Heart right ventricle (tissue), 16 donors: ENCODE measurements around the gene CT45A6. TPM values are rescaled to one million over a fixed set of nuclear protein-coding genes. Genes with fewer than 3 reads are reported as not detected.
"Not testable (repeated sequence)": the region's sequence is repeated elsewhere in the genome, so short reads cannot be mapped to it uniquely, and the experiment has no call there.

Experiments
- ATAC-seq, 8 donors: fragments of 200-7000 bp; cut with Tn5 transposase; one replicate each; pipeline ENCODE4 v1.9.1; 2020; ENCODE audit warnings: mild to moderate bottlenecking in 8 of 8, moderate library complexity in 8 of 8, moderate number of reproducible peaks in 1 of 8
- DNase-seq, 2 donors: peaks; one replicate each; pipeline ENCODE4 v3.0.0-alpha.2; 2020
- H3K27ac ChIP-seq, 10 donors: fragments of 200-600 bp; sonication (generic) in 2 of 10; one replicate each; pipeline versions ENCODE4 v1.5.0 to v1.8.0; 2020 to 2022; ENCODE audit warnings: mild to moderate bottlenecking in 3 of 10
- H3K27me3 ChIP-seq, 7 donors: fragments of 200-600 bp; one replicate each; pipeline ENCODE4 v1.8.0; 2021 to 2022; ENCODE audit warnings: mild to moderate bottlenecking in 2 of 7
- H3K36me3 ChIP-seq, 9 donors: fragments of 200-600 bp; sonication (generic) in 1 of 9; one replicate each; pipeline versions ENCODE4 v1.5.0 to v1.8.0; 2020 to 2022; ENCODE audit warnings: mild to moderate bottlenecking in 2 of 9
- H3K4me1 ChIP-seq, 9 donors: fragments of 200-600 bp; sonication (generic) in 1 of 9; one replicate each; pipeline versions ENCODE4 v1.5.0 to v1.8.0; 2020 to 2022; ENCODE audit warnings: mild to moderate bottlenecking in 4 of 9
- H3K4me3 ChIP-seq, 10 donors: fragments of 200-600 bp; sonication (generic) in 2 of 10; one replicate each; pipeline versions ENCODE4 v1.5.0 to v1.8.0; 2020 to 2022; ENCODE audit warnings: mild to moderate bottlenecking in 7 of 10, moderate library complexity in 2 of 10
- H3K9me3 ChIP-seq, 11 donors: fragments of 200-600 bp in 10 of 11; sonication (generic) in 2 of 11; one replicate each; pipeline versions ENCODE4 v1.5.0 to v1.8.0; 2013 to 2022; ENCODE audit warnings: mild to moderate bottlenecking in 2 of 11, control low read depth in 1 of 11, moderate library complexity in 1 of 11
- WGBS, 2 donors: extraction: QIAGEN DNeasy Blood & Tissue Kit; methylation state at CpG; one replicate each; pipeline ENCODE4 v1.1.7; 2013; ENCODE audit warnings: inconsistent platforms in 1 of 2; 5-methylcytosine and 5-hydroxymethylcytosine counted together
- intact Hi-C, 10 donors: fragments of 100-400 bp; cut with DNase I; formaldehyde crosslinking; loops; one replicate each; pipeline versions ENCODE4 v1.11.1 to v1.14.2; 2022
- long read RNA-seq, 3 donors: library from polyadenylated mRNA; unstranded; transcript quantifications; one replicate each; pipeline ENCODE4 v2.0.0, GENCODE V29; 2020 to 2021
- polyA plus RNA-seq, 2 donors: library from polyadenylated mRNA; stranded (reverse); fragments of 200-250 nt; gene quantifications; one replicate each; pipeline ENCODE4 v1.2.3, GENCODE V29; 2013
- total RNA-seq, 10 donors: library from RNA; stranded (reverse); fragmentation: NEBNext Ultra II Directional in 3 of 10; extraction: Animal tissue kit (Norgen Biotek cat#: 25700) in 3 of 10; gene quantifications; one replicate each; pipeline versions ENCODE4 v1.2.1 to v1.2.4, GENCODE V29; 2021 to 2023
- donor health status: Arrhythmogenic right ventricular cardiomyopathy.
- donor health status: ischemic (EF 13 %, LVEDD 7.1; RV severe dilation, severe dysfunction).
- donor health status: healthy with polysubstance abuse.
- donor health status: DM: no; HTN: yes; CAD: no.
- donor health status: DM: no; HTN: no; CAD: no.
- donor health status: ischemic (EF 25% LVEDD 6.9; RV normal size, moderate dysfunction).
- donor health status: ischemic (EF 25% LVEDD 5.7; RV mildly dilated, moderate dysfunction).
- donor health status: healthy.
- donor health status: DM: yes; HTN: yes; CAD: no.
- donor health status: Ischemic cardiomyopathy.
- donor health status: ischemic (EF 35%, LVEDD 5.7; RV mildly dilated, moderate dysfunction).
- donor health status: nonischemic (EF 11% LVEDD 7.7; RV severe dilation, severe dysfunction).
- donor health status: DM: yes; HTN: yes; CAD: no.
- donor health status: PGD.
- donor health status: ischemic (EF 29% LVEDD 5.4; RV normal size, mild dysfunction).
- donor health status: nonischemic (EF 23%, LVEDD 6.1; RV moderate dilation, normal function).

The CT45A6 gene, protein sequence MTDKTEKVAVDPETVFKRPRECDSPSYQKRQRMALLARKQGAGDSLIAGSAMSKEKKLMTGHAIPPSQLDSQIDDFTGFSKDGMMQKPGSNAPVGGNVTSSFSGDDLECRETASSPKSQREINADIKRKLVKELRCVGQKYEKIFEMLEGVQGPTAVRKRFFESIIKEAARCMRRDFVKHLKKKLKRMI
- total RNA-seq (not detected), polyA plus RNA-seq (not detected)
- long read RNA-seq, donor 1, result 0 reads
- long read RNA-seq, donor 2, result 0 reads
- long read RNA-seq, donor 3, result 0 reads

DNA sequence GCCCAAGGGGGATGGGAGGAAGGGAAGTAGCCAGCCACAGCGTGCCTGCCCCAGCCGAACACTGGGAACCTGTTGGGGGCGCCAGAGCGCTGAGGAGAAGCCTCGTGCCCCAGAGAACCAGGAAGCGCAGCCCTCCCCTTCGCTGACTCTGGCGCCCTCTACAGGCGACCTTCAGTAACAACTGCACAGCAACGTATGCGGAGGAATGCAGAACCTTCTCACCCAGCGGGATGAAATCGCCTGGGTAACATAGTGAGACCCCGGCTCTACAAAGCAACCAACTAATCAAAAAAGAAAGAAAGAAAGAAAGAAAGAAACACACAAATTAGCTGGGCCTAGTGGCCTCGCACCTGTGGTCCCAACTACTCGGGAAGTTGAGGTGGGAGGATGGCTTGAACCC, at the start of gene CT45A6:
TSS of gene CT45A6 (minus strand) at position 101 of the 400 bp plus-strand sequence. CDS start 3,794 bp downstream, outside the sequence.
- H3K4me1 ChIP-seq, H3K36me3 ChIP-seq, intact Hi-C loops, ATAC-seq, DNase-seq, H3K9me3 ChIP-seq, H3K27me3 ChIP-seq, H3K27ac ChIP-seq, H3K4me3 ChIP-seq: not testable (repeated sequence)
- no CpG with 5 or more reads among the region's 16 CpGs for WGBS, 2 donors

GRCh38 chrX:135837180-135837579, 34.6 kb upstream of the CT45A6 start, which contains the start of gene CT45A7:
Gene CT45A7 (minus strand): TSS chrX:135837280. CDS start chrX:135833533, 3,747 bp downstream.
- H3K36me3 ChIP-seq, intact Hi-C loops, ATAC-seq, H3K27ac ChIP-seq, H3K27me3 ChIP-seq, H3K9me3 ChIP-seq, H3K4me1 ChIP-seq, H3K4me3 ChIP-seq, DNase-seq: not testable (repeated sequence)
- WGBS, 2 donors, result no CpG with 5 or more reads among the region's 17 CpGs

GRCh38 chrX:135819912-135820311, 17.3 kb upstream of the CT45A6 start, which contains the start of gene CT45A2:
Gene CT45A2 (minus strand): TSS chrX:135820012. CDS start chrX:135816265, 3,747 bp downstream.
- intact Hi-C loops, H3K4me3 ChIP-seq, H3K4me1 ChIP-seq, DNase-seq, H3K27ac ChIP-seq, H3K27me3 ChIP-seq, ATAC-seq, H3K9me3 ChIP-seq, H3K36me3 ChIP-seq: not testable (repeated sequence)
- no CpG with 5 or more reads among the region's 17 CpGs for WGBS, 2 donors

DNA sequence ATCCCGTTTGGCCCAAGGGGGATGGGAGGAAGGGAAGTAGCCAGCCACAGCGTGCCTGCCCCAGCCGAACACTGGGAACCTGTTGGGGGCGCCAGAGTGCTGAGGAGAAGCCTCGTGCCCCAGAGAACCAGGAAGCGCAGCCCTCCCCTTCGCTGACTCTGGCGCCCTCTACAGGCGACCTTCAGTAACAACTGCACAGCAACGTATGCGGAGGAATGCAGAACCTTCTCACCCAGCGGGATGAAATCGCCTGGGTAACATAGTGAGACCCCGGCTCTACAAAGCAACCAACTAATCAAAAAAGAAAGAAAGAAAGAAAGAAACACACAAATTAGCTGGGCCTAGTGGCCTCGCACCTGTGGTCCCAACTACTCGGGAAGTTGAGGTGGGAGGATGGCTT, 17.2 kb downstream of the CT45A6 start, which contains the start of gene CT45A5:
TSS of gene CT45A5 (minus strand) at position 101 of the 400 bp plus-strand sequence. CDS start 3,774 bp downstream, outside the sequence.
- intact Hi-C loops, H3K27ac ChIP-seq, H3K4me3 ChIP-seq, DNase-seq, ATAC-seq, H3K4me1 ChIP-seq, H3K36me3 ChIP-seq, H3K27me3 ChIP-seq, H3K9me3 ChIP-seq: not testable (repeated sequence)
- no CpG with 5 or more reads among the region's 16 CpGs for WGBS, 2 donors

DNA sequence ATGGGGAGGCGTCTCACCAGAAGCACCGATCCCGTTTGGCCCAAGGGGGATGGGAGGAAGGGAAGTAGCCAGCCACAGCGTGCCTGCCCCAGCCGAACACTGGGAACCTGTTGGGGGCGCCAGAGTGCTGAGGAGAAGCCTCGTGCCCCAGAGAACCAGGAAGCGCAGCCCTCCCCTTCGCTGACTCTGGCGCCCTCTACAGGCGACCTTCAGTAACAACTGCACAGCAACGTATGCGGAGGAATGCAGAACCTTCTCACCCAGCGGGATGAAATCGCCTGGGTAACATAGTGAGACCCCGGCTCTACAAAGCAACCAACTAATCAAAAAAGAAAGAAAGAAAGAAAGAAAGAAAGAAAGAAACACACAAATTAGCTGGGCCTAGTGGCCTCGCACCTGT, 34.5 kb downstream of the CT45A6 start, which contains the start of gene CT45A3:
TSS of gene CT45A3 (minus strand) at position 101 of the 400 bp plus-strand sequence. CDS start 3,747 bp downstream, outside the sequence.
- DNase-seq, H3K27me3 ChIP-seq, H3K27ac ChIP-seq, intact Hi-C loops, H3K4me3 ChIP-seq, H3K36me3 ChIP-seq, H3K4me1 ChIP-seq, H3K9me3 ChIP-seq, ATAC-seq: not testable (repeated sequence)
- WGBS, 2 donors, result no CpG with 5 or more reads among the region's 17 CpGs

DNA sequence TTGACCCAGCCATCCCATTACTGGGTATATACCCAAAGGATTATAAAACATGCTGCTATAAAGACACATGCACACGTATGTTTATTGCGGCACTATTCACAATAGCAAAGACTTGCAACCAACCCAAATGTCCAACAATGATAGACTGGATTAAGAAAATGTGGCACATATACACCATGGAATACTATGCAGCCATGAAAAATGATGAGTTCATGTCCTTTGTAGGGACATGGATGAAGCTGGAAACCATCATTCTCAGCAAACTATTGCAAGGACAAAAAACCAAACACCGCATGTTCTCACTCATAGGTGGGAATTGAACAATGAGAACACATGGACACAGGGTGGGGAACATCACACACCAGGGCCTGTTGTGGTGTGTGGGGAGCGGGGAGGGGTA, 57.8 kb downstream of the CT45A6 start:
- ATAC-seq, DNase-seq, H3K27me3 ChIP-seq, H3K36me3 ChIP-seq, H3K4me3 ChIP-seq, intact Hi-C loops, H3K9me3 ChIP-seq, H3K27ac ChIP-seq, H3K4me1 ChIP-seq: not testable (repeated sequence)
- 88 to 93% methylated on average over 3 of the region's 4 CpGs for WGBS, 2 donors

Other genes with a start within 250 kb of the CT45A6 start
- not detected for gene CT45A1, start 89.1 kb downstream of the CT45A6 start, total RNA-seq
- gene CT45A1, start 89.1 kb downstream of the CT45A6 start, polyA plus RNA-seq, result not detected
- not detected for gene CT45A3, start 34.6 kb downstream of the CT45A6 start, total RNA-seq
- gene CT45A3, start 34.6 kb downstream of the CT45A6 start, polyA plus RNA-seq, result not detected
- not detected for gene CT45A5, start 17.3 kb downstream of the CT45A6 start, total RNA-seq
- gene CT45A5, start 17.3 kb downstream of the CT45A6 start, polyA plus RNA-seq, result not detected
- not detected for gene CT45A2, start 17.2 kb upstream of the CT45A6 start, total RNA-seq
- not detected for gene CT45A2, start 17.2 kb upstream of the CT45A6 start, polyA plus RNA-seq
- gene CT45A7, start 34.5 kb upstream of the CT45A6 start, total RNA-seq, result not detected
- gene CT45A7, start 34.5 kb upstream of the CT45A6 start, polyA plus RNA-seq, result not detected
- not detected for gene CT45A8, start 51.8 kb upstream of the CT45A6 start, total RNA-seq
- not detected for gene CT45A8, start 51.8 kb upstream of the CT45A6 start, polyA plus RNA-seq
- gene CT45A9, start 69.0 kb upstream of the CT45A6 start, total RNA-seq, result not detected
- not detected for gene CT45A9, start 69.0 kb upstream of the CT45A6 start, polyA plus RNA-seq
- not detected for gene CT45A10, start 90.7 kb upstream of the CT45A6 start, total RNA-seq
- not detected for gene CT45A10, start 90.7 kb upstream of the CT45A6 start, polyA plus RNA-seq
- not detected for gene SAGE1, start 90.9 kb upstream of the CT45A6 start, total RNA-seq
- gene SAGE1, start 90.9 kb upstream of the CT45A6 start, polyA plus RNA-seq, result not detected
- 10 to 100 TPM; 22.4 to 29.5 (median 26.4) TPM for gene MMGT1, start 171.2 kb upstream of the CT45A6 start, total RNA-seq
- 10 to 100 TPM in 1 of 2 donors, 1 to 10 TPM in 1; 1.5 to 12.7 TPM for gene MMGT1, start 171.2 kb upstream of the CT45A6 start, polyA plus RNA-seq
- gene SLC9A6, start 182.6 kb upstream of the CT45A6 start, total RNA-seq, result 10 to 100 TPM; 12.9 to 18.5 (median 15.0) TPM
- gene SLC9A6, start 182.6 kb upstream of the CT45A6 start, polyA plus RNA-seq, result 10 to 100 TPM; 11.7 to 12.2 TPM